Endothelial cell of umbilical vein (primary cell): ENCODE data around the gene PERP. TPM values are rescaled to one million over a fixed set of nuclear protein-coding genes. Genes with fewer than 3 reads are reported as not detected.

Experiments
- BruUV-seq: library from RNA; stranded (reverse); fragments of 400-500 nt; replicated peaks from 2 replicates; lab custom pipeline; 2021; lab: Mats Ljungman, UMichigan
- CTCF ChIA-PET: fragments of 300-600, 350-600 bp; sonication (Branson Sonifier 250); formaldehyde crosslinking; loops from one replicate; lab custom pipeline; 2021; ENCODE audit warnings: antibody characterized with exemption, inconsistent platforms; lab: Charles Lee
- POLR2A ChIA-PET: fragments of 300-600, 350-600 bp; sonication (Branson Sonifier 250); formaldehyde crosslinking; loops from one replicate; lab custom pipeline; 2021; ENCODE audit warnings: antibody characterized with exemption, inconsistent platforms; lab: Charles Lee
- DNase-seq: peaks from one replicate; pipeline ENCODE4 v3.0.0-alpha.2; 2011; ENCODE audit warnings: low read depth, low spot score
- FAIRE-seq: peaks from 2 replicates; lab custom pipeline; 2011; peaks lifted over from hg19 to GRCh38; lab: Jason Lieb, UNC
- H2AFZ ChIP-seq: 2 replicates; pipeline ENCODE4 v1.6.0; 2012; ENCODE audit warnings: low read depth, low read length, control low read depth, inconsistent platforms
- H3K27ac ChIP-seq: 2 replicates; pipeline ENCODE4 v1.5.1; 2011; ENCODE audit warnings: low read depth, mild to moderate bottlenecking, control low read depth, low read length, moderate library complexity; ENCODE audit not compliant: insufficient read depth
- H3K27me3 ChIP-seq, 2 experiments: 2 replicates each; pipeline versions ENCODE4 v1.6.0 to v1.6.1; 2011; ENCODE audit warnings: low read length in 2 of 2, mixed read lengths in 1 of 2; ENCODE audit not compliant: control insufficient read depth in 2 of 2, insufficient read depth in 2 of 2
- H3K36me3 ChIP-seq, 2 experiments: 2 replicates in 1 of 2; 3 replicates in 1 of 2; pipeline ENCODE4 v1.5.1; 2011; ENCODE audit warnings: low read length in 2 of 2, mild to moderate bottlenecking in 1 of 2, moderate library complexity in 1 of 2; ENCODE audit not compliant: control insufficient read depth in 2 of 2, insufficient read depth in 2 of 2; ENCODE audit errors: extremely low read depth in 1 of 2
- H3K4me1 ChIP-seq: 3 replicates; pipeline ENCODE4 v1.5.1; 2011; ENCODE audit warnings: mild to moderate bottlenecking, low read length; ENCODE audit not compliant: control insufficient read depth, insufficient read depth; ENCODE audit errors: extremely low read depth
- H3K4me2 ChIP-seq: 2 replicates; pipeline ENCODE4 v1.6.1; 2011; ENCODE audit warnings: low read length, control low read depth, mixed read lengths; ENCODE audit not compliant: insufficient read depth
- H3K4me3 ChIP-seq, 3 experiments: fragments of 200-600 bp in 1 of 3; sonication (generic), shearing (Covaris generic) in 1 of 3; replicated peaks in 1 of 3; 2 replicates each; pipeline ENCODE4 v1.5.1; 2011 to 2016; ENCODE audit warnings: control low read depth in 3 of 3, low read length in 3 of 3, mild to moderate bottlenecking in 2 of 3, inconsistent platforms in 1 of 3, low read depth in 1 of 3, moderate library complexity in 1 of 3; ENCODE audit not compliant: insufficient read depth in 1 of 3
- H3K79me2 ChIP-seq: 2 replicates; pipeline ENCODE4 v1.6.0; 2012; ENCODE audit warnings: low read length, inconsistent platforms; ENCODE audit not compliant: control insufficient read depth, insufficient read depth
- H3K9ac ChIP-seq: replicated peaks from 2 replicates; pipeline ENCODE3; 2011; ENCODE audit warnings: low read length, control low read depth; ENCODE audit not compliant: insufficient read depth; ENCODE audit errors: extremely low read depth
- H3K9me1 ChIP-seq: replicated peaks from 3 replicates; pipeline ENCODE4 v1.6.0; 2011; ENCODE audit warnings: mild to moderate bottlenecking, low read length; ENCODE audit not compliant: control insufficient read depth, insufficient read depth; ENCODE audit errors: extremely low read depth
- H3K9me3 ChIP-seq: replicated peaks from 2 replicates; pipeline ENCODE4 v1.5.1; 2012; ENCODE audit warnings: low read length, inconsistent platforms; ENCODE audit not compliant: control insufficient read depth, insufficient read depth
- H4K20me1 ChIP-seq: replicated peaks from 2 replicates; pipeline ENCODE3; 2011; ENCODE audit warnings: mild to moderate bottlenecking, low read length; ENCODE audit not compliant: control insufficient read depth, insufficient read depth; ENCODE audit errors: extremely low read depth
- EZH2 ChIP-seq: IDR thresholded peaks from 2 replicates; pipeline ENCODE4 v1.6.1; 2012; ENCODE audit warnings: borderline replicate concordance, low read depth, mild to moderate bottlenecking, moderate library complexity, low read length, inconsistent platforms; ENCODE audit not compliant: severe bottlenecking
- FOS ChIP-seq: IDR thresholded peaks from 2 replicates; pipeline ENCODE4 v1.6.1; 2011; ENCODE audit warnings: mild to moderate bottlenecking, low read length, moderate library complexity, borderline replicate concordance; ENCODE audit not compliant: insufficient read depth
- GATA2 ChIP-seq: IDR thresholded peaks from 2 replicates; pipeline ENCODE4 v1.7.0; 2011; ENCODE audit warnings: low read depth, mild to moderate bottlenecking, moderate library complexity, mixed read lengths, low read length; ENCODE audit not compliant: insufficient read length, insufficient read depth
- JUN ChIP-seq: IDR thresholded peaks from 2 replicates; pipeline ENCODE4 v1.6.1; 2011; ENCODE audit warnings: borderline replicate concordance, low read depth; ENCODE audit not compliant: insufficient read length, insufficient read depth
- MYC ChIP-seq: IDR thresholded peaks from one replicate; pipeline ENCODE4 v1.6.1; 2011; ENCODE audit warnings: mild to moderate bottlenecking, low read depth, low read length
- POLR2A ChIP-seq: IDR thresholded peaks from 2 replicates; pipeline ENCODE4 v1.6.1; 2012; ENCODE audit warnings: low read depth, mild to moderate bottlenecking, control low read depth, low read length
- POLR2AphosphoS5 ChIP-seq: IDR thresholded peaks from 2 replicates; pipeline ENCODE4 v1.6.1; 2012; ENCODE audit warnings: low read depth, mild to moderate bottlenecking, control low read depth, low read length, moderate library complexity; ENCODE audit not compliant: insufficient read depth
- dilution Hi-C: fragments of 300-500 bp; cut with MboI; formaldehyde crosslinking; loops from one replicate; pipeline ENCODE4 v1.15.0; 2019; ENCODE audit warnings: low sequenced_read_pairs; ENCODE audit not compliant: extremely low pct_ligation_motif_present
- intact Hi-C: fragments of 100-400 bp; cut with micrococcal nuclease; formaldehyde crosslinking; loops from one replicate; pipeline ENCODE4 v1.10.0; 2022
- polyA plus RNA-seq, 4 experiments: library from polyadenylated mRNA; depleted of rRNA in 3 of 4; stranded (reverse) in 3 of 4; unstranded in 1 of 4; fragments of >200 nt; gene quantifications; 2 replicates each; pipeline versions ENCODE4 v1.2.1 to v1.2.3, GENCODE V29; 2011 to 2012; ENCODE audit warnings: missing spikeins in 1 of 4
- total RNA-seq: library from RNA; stranded (reverse); gene quantifications from 2 replicates; pipeline ENCODE4 v1.2.3, GENCODE V29; 2021
- TF ChIP-seq, protein P1 (sequence below), 2 donors: IDR thresholded peaks; 1 replicate in 1 of 2; 2 replicates in 1 of 2; pipeline ENCODE4 v1.5.1; 2011; ENCODE audit warnings: low read length in 2 of 2, mild to moderate bottlenecking in 2 of 2, moderate library complexity in 2 of 2, control low read depth in 1 of 2, inconsistent platforms in 1 of 2, low read depth in 1 of 2; ENCODE audit not compliant: insufficient read depth in 1 of 2; ENCODE audit errors: extremely low read depth in 1 of 2
- TF ChIP-seq, protein P2 (sequence below): IDR thresholded peaks from 2 replicates; pipeline ENCODE4 v1.6.1; 2011; ENCODE audit not compliant: insufficient read depth, insufficient read length

The PERP gene
- total and polyA plus RNA-seq, 2 donors (not counting 3 experiments of a cell fraction or from before 2014, with no cell fraction given) = 15.7 to 27.4 TPM

DNA sequence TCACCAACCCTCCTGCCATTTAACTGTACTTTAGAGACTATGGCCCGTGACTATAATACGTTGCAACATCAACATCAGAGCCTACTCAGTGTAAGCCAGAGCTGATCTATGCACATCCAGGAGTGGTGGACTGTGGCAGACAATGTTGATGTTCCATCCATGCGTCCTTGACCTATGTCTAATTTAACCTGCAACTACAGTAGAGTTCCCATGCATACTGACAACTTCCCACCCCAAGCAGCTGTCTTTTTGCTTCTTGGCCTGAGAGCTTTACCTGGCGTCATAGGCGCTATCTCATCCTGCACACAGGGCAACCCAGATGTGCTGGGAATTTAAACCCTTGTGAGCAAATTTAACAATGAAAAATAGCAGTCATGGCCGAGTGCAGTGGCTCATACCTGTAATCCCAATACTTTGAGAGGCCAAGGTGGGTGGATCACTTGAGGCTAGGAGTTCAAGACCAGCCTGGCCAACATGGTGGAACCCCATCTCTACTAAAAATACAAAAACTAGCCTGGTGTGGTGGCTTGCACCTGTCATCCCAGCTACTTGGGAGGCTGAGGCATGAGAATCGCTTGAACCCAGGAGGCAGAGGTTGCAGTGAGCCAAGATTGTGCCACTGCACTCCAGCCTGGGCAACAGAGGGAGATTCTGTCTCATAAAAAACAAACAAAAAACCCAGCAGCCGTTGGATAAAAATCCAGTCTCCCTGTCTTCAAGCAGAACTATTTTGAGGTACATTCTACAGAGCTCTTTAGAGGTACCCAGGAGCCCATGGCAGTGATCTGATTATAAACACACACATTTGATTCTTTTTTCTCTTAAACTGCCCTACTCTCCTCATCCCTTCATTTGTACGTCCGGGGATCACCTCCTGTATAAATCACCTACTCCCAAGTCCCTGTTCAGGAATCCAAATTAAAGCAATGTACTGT is 22.0 kb downstream of the PERP start:
- Histone ChIP-seq H3K4me3 (no peak overlapping the region), H3K4me1 (peaks cover 7% of the 10 kb centered on the region), H2AFZ (no peak overlapping the region), H3K9me1 (no peaks in the 10 kb centered on the region), H3K27me3 (peaks cover 0 to 3% of the 10 kb centered on the region in 2 experiments), H3K9ac (no peak overlapping the region), H3K79me2 (no peaks in the 10 kb centered on the region), H4K20me1 (no peaks in the 10 kb centered on the region), H3K4me2 (no peak overlapping the region), H3K36me3 (no peaks in the 10 kb centered on the region), H3K27ac (no peak overlapping the region), H3K9me3 (no peaks in the 10 kb centered on the region)
- ChIA-PET CTCF (no interaction called here), POLR2A (no interaction called here)
- no peak for TF ChIP-seq JUN
- TF ChIP-seq EZH2 = no peak
- no peak for TF ChIP-seq POLR2A
- TF ChIP-seq POLR2AphosphoS5 = no peak
- TF ChIP-seq GATA2 = no peak
- no peak for TF ChIP-seq FOS
- no peak for TF ChIP-seq MYC
- TF ChIP-seq, protein P1, sequence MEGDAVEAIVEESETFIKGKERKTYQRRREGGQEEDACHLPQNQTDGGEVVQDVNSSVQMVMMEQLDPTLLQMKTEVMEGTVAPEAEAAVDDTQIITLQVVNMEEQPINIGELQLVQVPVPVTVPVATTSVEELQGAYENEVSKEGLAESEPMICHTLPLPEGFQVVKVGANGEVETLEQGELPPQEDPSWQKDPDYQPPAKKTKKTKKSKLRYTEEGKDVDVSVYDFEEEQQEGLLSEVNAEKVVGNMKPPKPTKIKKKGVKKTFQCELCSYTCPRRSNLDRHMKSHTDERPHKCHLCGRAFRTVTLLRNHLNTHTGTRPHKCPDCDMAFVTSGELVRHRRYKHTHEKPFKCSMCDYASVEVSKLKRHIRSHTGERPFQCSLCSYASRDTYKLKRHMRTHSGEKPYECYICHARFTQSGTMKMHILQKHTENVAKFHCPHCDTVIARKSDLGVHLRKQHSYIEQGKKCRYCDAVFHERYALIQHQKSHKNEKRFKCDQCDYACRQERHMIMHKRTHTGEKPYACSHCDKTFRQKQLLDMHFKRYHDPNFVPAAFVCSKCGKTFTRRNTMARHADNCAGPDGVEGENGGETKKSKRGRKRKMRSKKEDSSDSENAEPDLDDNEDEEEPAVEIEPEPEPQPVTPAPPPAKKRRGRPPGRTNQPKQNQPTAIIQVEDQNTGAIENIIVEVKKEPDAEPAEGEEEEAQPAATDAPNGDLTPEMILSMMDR (IDR thresholded peaks at IDR 0.05; ENCODE audit: extremely low read depth in 1 of 2, insufficient read depth in 1 of 2, low read depth in 1 of 2, low read length in 2 of 2) = no peak
- TF ChIP-seq, protein P2, sequence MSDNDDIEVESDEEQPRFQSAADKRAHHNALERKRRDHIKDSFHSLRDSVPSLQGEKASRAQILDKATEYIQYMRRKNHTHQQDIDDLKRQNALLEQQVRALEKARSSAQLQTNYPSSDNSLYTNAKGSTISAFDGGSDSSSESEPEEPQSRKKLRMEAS = no peak
- intact Hi-C loops (no loop called here), dilution Hi-C loops (no loop called here)
- no peak for DNase-seq
- BruUV-seq = no TSS peak
- FAIRE-seq = no peak
